Testis (tissue), 2 donors: ENCODE measurements around the gene BCAS3.

Experiments
- CTCF ChIP-seq, 3 experiments: fragments of 450-650 bp in 2 of 3; fragments of 200-600 bp in 1 of 3; sonication (generic) in 1 of 3; IDR thresholded peaks; one replicate each; pipeline ENCODE4 v1.5.1; 2016 to 2019; ENCODE audit warnings: antibody characterized with exemption in 3 of 3, mild to moderate bottlenecking in 2 of 3, moderate library complexity in 1 of 3
- POLR2A ChIP-seq: fragments of 450-650 bp; IDR thresholded peaks from one replicate; pipeline ENCODE4 v1.6.1; 2017; ENCODE audit warnings: antibody characterized with exemption, mild to moderate bottlenecking, moderate library complexity

- no peak for TF ChIP-seq POLR2A
- TF ChIP-seq CTCF (IDR thresholded peaks at IDR 0.05) = no peak
Observed at GRCh38 chr17:61126473-61127249, 449.0 kb downstream of the BCAS3 start.
